SK-N-MC (cell line): ENCODE results near the gene RIMBP2.

Source experiments
- EZH2 ChIP-seq: fragments of 200-600 bp; sonication (generic); IDR thresholded peaks from one replicate; pipeline ENCODE4 v1.6.1; 2017; ENCODE audit warnings: antibody characterized with exemption
- FOXP2 ChIP-seq: optimal IDR thresholded peaks from 2 replicates; pipeline ENCODE3; 2011; ENCODE audit warnings: mild to moderate bottlenecking, moderate library complexity; ENCODE audit not compliant: insufficient read depth; ENCODE audit errors: extremely low read length, control extremely low read depth
- POLR2AphosphoS5 ChIP-seq: IDR thresholded peaks from 2 replicates; pipeline ENCODE4 v1.6.1; 2012; ENCODE audit warnings: mild to moderate bottlenecking, low read depth, low read length, borderline replicate concordance

DNA sequence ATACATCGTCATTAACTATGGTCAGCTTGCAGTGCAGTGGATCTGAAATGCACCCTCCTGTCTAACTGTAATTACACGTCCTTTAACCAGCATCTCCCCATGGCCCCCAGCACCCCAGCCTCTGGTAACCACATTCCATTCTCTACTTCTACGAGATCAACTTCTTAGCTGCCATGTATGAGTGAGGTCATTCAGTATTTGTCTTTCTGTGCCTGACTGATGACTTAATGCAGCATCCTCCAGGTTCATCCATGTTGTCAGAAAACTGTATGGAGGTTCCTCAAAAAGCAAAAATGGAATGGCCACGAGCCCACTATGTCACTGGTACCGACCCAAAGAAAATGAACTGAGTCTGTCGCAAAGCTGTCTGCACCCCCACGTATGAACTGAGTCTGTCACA is 107.3 kb downstream of the RIMBP2 start:
- no peak for TF ChIP-seq EZH2
- no peak for TF ChIP-seq FOXP2
- TF ChIP-seq POLR2AphosphoS5 = no peak
